Hypothalamus (tissue), 51 donors: Measurements from ENCODE around the gene PDLIM7.
A peak's percentile ranks its signal among the peaks of the same experiment; 100 is the strongest.

ENCODE experiments used
- DNase-seq, 51 donors: peaks; one replicate each; lab custom pipeline; 2025; lab: John Stamatoyannopoulos, UW

The PDLIM7 gene

DNA sequence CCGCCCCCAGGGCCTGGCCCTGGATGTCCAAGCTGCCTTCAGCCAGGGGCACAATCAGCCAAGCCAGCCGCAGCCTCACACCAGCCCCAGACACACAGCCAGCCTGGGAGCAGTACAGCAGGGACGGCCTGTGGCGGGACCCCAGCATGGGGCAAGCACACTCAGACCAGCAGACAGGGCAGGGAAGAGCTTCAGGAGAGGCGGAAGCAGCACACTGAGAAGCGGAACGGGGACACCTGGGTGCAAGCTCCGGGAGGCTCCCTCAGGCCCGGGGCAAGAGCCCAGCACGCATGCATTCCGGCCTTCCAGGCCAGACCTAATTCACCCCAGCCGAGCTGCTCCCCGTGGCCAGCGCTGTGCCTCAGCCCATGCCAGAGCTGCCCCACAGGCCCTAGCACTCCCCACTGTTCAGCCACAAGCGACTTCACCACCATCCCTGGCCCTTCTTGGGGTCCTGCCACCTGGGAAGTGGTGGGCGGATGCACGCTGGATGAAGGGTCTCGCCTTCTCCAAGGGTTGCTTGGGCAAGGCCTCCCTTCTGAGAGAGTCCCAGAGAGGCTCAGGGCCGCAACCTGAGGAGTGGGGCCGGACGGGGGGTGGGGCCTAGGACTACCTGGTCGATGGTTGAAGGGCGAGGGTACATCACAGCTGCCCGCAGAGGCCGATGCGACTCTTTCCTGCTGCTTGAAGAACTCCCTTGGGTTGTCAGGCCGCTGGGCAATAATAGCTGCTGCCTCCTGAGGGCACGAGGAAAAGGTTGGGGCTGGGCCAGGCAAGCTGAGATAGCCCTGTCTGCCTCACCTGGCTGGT is 37.4 kb downstream of the PDLIM7 start:
- DNase-seq = no peak

DNA sequence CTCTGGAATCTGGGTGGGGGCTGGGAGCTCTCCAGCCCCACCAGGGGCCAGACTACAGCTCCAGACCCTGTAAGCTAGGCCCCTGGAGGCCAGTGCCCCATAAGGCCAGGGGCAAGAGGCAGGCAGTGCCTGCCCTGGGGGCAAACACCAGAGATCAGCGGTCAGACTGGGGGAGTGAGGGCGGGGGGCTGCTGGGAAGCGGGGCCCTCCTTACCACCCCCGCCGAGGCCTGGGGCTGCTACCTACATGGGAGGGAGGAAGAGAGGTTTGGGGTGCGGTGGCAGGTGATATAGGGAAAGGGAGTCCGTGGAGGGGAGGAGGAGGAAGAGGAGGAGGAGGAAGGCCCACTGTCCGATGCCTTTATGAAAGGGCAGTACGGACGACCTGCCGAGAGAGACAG is 38.0 kb downstream of the PDLIM7 start:
- DNase-seq = no peak

- peak in 17 of 51 donors; percentile 21 to 74 (median 39) for DNase-seq
Measured at GRCh38 chr5:177458912-177459350, 38.5 kb downstream of the PDLIM7 start.

DNA sequence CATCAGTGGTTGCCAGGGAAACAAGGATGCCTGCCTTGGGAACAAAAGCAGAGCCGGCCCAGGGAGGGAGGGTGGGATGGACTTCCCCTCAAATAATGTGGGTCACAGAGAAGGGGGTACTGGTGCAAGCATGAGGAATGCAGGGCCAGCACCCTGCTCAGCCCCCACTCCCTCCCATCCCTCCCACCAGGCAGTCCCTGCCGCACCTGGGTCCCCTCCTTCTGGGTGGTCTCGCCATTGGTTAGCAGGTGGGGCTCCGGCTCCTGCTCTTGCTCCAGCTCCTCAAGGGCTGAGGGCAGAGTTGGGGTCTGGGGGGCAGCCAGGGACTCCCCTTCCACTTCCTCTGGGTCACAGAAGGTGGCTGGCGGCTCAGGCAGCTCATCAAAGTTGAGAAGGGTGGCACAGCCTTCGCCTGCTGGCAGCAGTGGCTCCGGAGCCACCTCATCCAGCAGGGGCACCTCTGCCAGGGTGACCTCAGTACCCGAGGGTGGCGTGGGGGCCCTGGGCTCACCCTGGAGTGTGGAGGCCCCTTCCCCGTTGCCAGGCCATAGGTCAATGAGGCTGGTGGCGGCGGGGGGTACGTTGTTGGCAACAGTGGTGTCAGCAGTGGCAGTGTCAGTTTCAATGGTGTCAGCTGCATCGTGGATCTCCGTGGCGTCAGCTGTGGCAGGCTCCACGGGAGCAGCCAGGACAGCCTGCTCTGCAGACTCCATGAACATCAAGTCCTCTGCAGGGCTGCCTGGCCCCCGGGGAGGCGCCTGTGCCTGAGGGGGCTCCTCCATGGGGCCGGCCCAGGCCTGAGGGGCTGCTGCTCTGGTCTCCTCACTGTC is 39.3 kb downstream of the PDLIM7 start:
- no peak for DNase-seq

GRCh38 chr5:177456976-177457851 is 40.2 kb downstream of the PDLIM7 start:
- peak in 47 of 51 donors; percentile 19 to 90 (median 72) for DNase-seq

DNA sequence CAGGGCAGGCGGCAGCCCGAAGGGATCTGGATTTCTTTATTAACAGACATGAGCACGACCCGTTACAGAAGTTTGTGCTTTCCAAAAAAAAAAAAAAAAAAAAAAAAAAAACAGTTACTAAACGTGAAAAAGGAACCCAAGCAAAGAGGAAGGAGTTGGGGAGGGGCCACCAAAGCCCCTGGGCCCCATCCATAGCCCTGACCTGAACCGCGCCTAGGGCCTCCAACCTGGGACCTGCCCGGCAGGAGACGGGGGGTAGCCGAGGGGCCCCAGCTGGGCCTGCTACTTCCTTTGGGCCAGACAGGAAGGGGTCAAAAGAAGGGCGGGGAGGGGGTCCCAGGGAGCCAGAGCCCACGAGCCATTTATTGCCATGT is 40.8 kb downstream of the PDLIM7 start:
- no peak for DNase-seq

DNA sequence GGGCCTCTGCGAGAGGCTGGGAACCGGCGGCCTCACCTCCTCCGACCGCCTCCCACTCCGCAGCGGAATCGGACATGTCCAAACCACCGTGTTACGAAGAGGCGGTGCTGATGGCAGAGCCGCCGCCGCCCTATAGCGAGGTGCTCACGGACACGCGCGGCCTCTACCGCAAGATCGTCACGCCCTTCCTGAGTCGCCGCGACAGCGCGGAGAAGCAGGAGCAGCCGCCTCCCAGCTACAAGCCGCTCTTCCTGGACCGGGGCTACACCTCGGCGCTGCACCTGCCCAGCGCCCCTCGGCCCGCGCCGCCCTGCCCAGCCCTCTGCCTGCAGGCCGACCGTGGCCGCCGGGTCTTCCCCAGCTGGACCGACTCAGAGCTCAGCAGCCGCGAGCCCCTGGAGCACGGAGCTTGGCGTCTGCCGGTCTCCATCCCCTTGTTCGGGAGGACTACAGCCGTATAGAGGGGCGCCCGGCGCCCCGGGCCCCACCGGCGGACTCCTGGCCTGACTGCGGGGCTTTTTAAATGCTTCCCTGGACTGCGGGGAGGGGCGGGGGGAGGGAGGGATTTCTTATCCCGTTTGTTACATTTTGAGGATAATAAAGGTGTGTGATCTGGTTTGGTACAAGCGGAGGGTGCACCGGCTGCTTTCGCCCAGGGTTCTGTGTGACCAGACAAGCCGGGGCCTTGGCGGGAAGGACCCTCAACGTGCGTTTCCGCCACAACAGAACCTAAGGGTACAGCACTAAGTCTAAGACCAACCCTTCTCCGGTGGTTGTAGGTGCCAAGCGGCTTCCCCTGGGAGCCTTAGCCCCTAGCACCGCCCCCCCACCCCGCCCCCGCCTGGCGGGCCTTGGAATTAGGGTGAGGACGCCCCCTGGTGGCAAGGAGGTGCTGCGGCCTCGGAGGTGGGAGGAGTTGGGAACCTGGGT is 41.5 kb downstream of the PDLIM7 start:
- peak; percentile 31 to 90 (median 73) for DNase-seq

- peak in 38 of 51 donors; percentile 10 to 76 (median 46) for DNase-seq
Measured at GRCh38 chr5:177455036-177455660, 42.3 kb downstream of the PDLIM7 start.

DNA sequence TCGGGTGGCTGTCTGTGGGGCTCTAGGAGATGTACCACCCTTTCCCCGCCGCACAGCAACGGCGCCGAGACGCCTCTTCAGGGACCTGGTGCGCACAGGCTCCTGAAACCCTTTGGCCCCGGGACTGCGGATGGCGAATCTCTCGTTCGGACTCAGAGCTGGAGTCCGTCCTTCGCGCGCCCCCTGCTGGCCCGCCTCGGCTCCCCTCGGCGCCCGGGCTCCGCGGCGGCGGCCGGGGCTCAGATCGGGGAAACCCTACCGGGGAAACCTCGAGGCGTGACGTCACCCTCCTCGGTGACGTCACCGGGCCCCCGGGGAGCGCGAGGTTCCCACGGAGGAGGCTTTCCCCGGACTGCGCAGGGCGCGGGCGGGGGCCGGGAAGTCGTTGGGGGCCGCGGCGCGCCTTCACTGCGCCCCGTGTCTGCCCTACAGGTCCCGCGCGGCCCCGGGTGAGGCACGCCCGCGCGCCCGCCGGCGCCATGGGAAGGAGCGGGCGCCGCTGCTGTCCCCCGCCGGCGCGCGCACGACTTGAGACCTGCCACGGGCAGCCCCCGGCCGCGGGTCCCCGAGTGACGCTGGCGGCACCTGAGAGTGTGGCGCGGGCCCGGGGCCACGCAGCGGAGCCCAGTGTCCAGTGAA is 42.9 kb downstream of the PDLIM7 start:
- peak; percentile 23 to 95 (median 80) for DNase-seq

GRCh38 chr5:177453852-177454396 is 43.5 kb downstream of the PDLIM7 start:
- DNase-seq = peak in 23 of 51 donors; percentile 25 to 78 (median 57)

DNA sequence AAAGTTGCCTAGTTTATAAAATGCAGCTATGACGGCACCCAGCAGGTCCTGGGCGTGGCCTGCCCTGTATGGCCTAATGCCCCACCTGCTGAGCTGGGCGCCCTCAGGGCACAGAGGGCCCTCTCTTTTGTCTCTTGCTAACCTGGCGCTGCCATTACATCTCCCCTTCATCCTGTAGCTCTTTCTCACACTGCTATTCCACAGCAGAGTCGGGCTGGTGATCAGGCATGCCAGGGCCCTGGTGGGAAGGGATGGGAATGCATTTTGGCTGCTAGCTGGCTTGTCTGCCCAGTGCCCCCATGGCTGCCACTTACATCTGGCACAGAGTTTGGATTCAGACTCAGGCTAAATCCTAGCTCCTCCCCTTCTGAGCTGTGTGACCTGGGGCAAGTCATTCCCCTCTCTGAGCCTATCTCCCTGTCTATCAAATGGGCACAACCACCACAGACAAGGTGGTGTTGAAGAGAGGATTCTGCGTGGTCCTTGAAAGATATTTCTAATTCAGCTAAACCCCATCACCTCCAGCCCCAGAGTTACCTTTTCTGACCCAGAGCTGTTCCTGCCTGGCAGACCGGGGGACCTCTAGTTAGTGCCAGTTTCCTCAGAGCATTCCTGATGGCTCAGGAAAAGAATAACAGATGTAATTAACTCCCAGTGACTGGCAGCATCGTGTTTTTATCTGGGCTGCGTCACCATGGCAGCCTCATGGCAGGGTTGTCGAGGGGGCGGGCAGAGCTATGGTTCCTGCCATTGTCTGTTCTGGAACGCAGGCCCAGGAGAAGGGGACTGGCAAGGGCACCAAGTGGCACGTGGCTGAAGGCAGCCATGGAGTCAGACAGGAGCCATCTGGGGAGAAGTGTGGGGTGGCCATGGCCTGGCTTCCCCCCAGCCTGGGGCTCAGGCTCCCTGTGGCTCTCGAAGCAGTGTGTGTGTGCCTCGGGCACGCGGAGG is 44.4 kb downstream of the PDLIM7 start:
- peak in 26 of 51 donors; percentile 10 to 64 (median 46) for DNase-seq

DNA sequence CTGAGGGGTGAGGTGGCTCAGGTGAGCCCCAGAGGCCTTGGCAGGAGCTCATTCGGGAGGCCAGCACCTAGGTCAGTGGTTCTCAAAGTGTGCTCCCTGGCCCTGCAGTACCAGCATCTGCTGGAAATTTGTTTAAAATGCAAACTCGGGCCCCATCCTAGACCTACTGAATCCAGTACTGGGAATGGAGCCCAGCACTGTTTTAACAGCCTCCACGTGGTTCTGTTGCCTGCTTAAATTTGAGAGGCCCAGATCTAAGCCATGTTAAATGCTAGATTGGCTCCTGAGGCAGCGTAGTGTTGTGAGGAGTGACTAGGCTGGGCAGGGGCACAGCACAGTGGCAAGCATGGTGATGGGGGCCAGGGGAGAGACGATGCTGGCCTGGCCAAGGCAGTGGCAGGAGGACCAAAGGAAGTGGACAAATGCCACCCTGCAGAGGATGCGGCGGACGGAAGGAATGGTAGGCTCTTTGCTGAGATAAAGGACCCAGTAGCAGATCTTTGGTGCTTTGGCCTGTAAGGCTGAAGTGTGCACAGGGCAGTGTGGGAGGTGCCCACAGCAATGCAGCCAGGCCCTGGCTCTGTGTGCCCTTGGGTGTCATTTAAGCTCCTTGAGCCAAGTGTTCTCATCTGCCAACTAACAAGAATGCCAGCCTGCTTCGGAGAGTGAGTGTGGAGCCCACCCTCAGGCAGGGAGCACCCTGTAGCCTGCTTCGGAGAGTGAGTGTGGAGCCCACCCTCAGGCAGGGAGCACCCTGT is 46.6 kb downstream of the PDLIM7 start:
- DNase-seq = peak in 8 of 51 donors; percentile 18 to 50 (median 34)

- DNase-seq = no peak
Measured at GRCh38 chr5:177449140-177450061, 48.0 kb downstream of the PDLIM7 start.

- DNase-seq = no peak
Measured at GRCh38 chr5:177448244-177448950, 49.0 kb downstream of the PDLIM7 start.
